SK-N-MC (cell line): Measurements from ENCODE around the gene ELOVL3.

Experiments
- EZH2 ChIP-seq: fragments of 200-600 bp; sonication (generic); IDR thresholded peaks from one replicate; pipeline ENCODE4 v1.6.1; 2017; ENCODE audit warnings: antibody characterized with exemption
- POLR2AphosphoS5 ChIP-seq: IDR thresholded peaks from 2 replicates; pipeline ENCODE4 v1.6.1; 2012; ENCODE audit warnings: mild to moderate bottlenecking, low read depth, low read length, borderline replicate concordance

GRCh38 chr10:102185811-102186527 lies 40.1 kb upstream of the ELOVL3 start:
- no peak for TF ChIP-seq EZH2
- no peak for TF ChIP-seq POLR2AphosphoS5
